ENCODE measurements around the gene SDHAF1.
"Not testable (repeated sequence)": the region's sequence is repeated elsewhere in the genome, so short reads cannot be mapped to it uniquely, and the experiment has no call there.

Gene SDHAF1

GRCh38 chr19:35995048-35995993 is at the start of gene SDHAF1:
SDHAF1 (plus strand) TSS chr19:35995188; CDS start chr19:35995275, 87 bp downstream.
- H3K27ac ChIP-seq = peak within 1 kb of the TSS; percentile 27
- DNase-seq (ENCODE audit: low read depth, low spot score) = peak; percentile 26

GRCh38 chr19:35946203-35946602 is 48.8 kb upstream of the SDHAF1 start:
- H3K27ac ChIP-seq = no peak overlapping the region
- no peak for DNase-seq (ENCODE audit: low read depth, low spot score)

GRCh38 chr19:35949131-35949530 is 45.9 kb upstream of the SDHAF1 start:
- H3K27ac ChIP-seq = no peak overlapping the region
- DNase-seq (ENCODE audit: low read depth, low spot score) = no peak

- H3K27ac ChIP-seq = no peak overlapping the region
- DNase-seq (ENCODE audit: low read depth, low spot score) = no peak
These were observed 38.9 kb upstream of the SDHAF1 start for GRCh38 chr19:35955881-35956634.

GRCh38 chr19:35957411-35957810 is 37.6 kb upstream of the SDHAF1 start:
- DNase-seq (ENCODE audit: low read depth, low spot score); H3K27ac ChIP-seq: not testable (repeated sequence)

GRCh38 chr19:35958660-35959039 is 36.3 kb upstream of the SDHAF1 start:
- H3K27ac ChIP-seq = no peak overlapping the region
- DNase-seq (ENCODE audit: low read depth, low spot score) = no peak

- H3K27ac ChIP-seq = no peak overlapping the region
- DNase-seq (ENCODE audit: low read depth, low spot score) = no peak
These were observed 35.7 kb upstream of the SDHAF1 start for GRCh38 chr19:35959040-35959967.

- no peak for DNase-seq (ENCODE audit: low read depth, low spot score)
- H3K27ac ChIP-seq = no peak overlapping the region
These were observed 35.0 kb upstream of the SDHAF1 start for GRCh38 chr19:35959968-35960320.

GRCh38 chr19:35960432-35960972 is 34.5 kb upstream of the SDHAF1 start:
- no peak overlapping the region for H3K27ac ChIP-seq
- no peak for DNase-seq (ENCODE audit: low read depth, low spot score)

- H3K27ac ChIP-seq = no peak overlapping the region
- DNase-seq (ENCODE audit: low read depth, low spot score) = no peak
These were observed 31.5 kb upstream of the SDHAF1 start for GRCh38 chr19:35963514-35963913.

- no peak overlapping the region for H3K27ac ChIP-seq
- no peak for DNase-seq (ENCODE audit: low read depth, low spot score)
These were observed 28.2 kb upstream of the SDHAF1 start for GRCh38 chr19:35966771-35967170.

- DNase-seq (ENCODE audit: low read depth, low spot score) = no peak
- H3K27ac ChIP-seq = no peak overlapping the region
These were observed 21.5 kb upstream of the SDHAF1 start for GRCh38 chr19:35973487-35973886.

- H3K27ac ChIP-seq = no peak overlapping the region
- no peak for DNase-seq (ENCODE audit: low read depth, low spot score)
These were observed 19.3 kb upstream of the SDHAF1 start for GRCh38 chr19:35975608-35976214.

- DNase-seq (ENCODE audit: low read depth, low spot score) = no peak
- H3K27ac ChIP-seq = no peak overlapping the region
These were observed 17.4 kb upstream of the SDHAF1 start for GRCh38 chr19:35977446-35978222.

- H3K27ac ChIP-seq = no peak overlapping the region
- DNase-seq (ENCODE audit: low read depth, low spot score) = no peak
These were observed 16.7 kb upstream of the SDHAF1 start for GRCh38 chr19:35978271-35978670.

GRCh38 chr19:35978832-35979365 is 16.1 kb upstream of the SDHAF1 start:
- no peak overlapping the region for H3K27ac ChIP-seq
- DNase-seq (ENCODE audit: low read depth, low spot score) = no peak

GRCh38 chr19:35980997-35981396 is 14.0 kb upstream of the SDHAF1 start:
- not testable (repeated sequence) for H3K27ac ChIP-seq; DNase-seq (ENCODE audit: low read depth, low spot score)

GRCh38 chr19:35983177-35983576 is 11.8 kb upstream of the SDHAF1 start:
- no peak for DNase-seq (ENCODE audit: low read depth, low spot score)
- no peak overlapping the region for H3K27ac ChIP-seq

- no peak overlapping the region for H3K27ac ChIP-seq
- DNase-seq (ENCODE audit: low read depth, low spot score) = no peak
These were observed 8.9 kb upstream of the SDHAF1 start for GRCh38 chr19:35986111-35986510.

All from epithelial cell of prostate (primary cell).